ENCODE data around the gene TSPAN2. TPM values are rescaled to one million over a fixed set of nuclear protein-coding genes. Genes with fewer than 3 reads are reported as not detected.

TSPAN2 gene
- total and polyA plus RNA-seq, 9 of the 15 experiments (the other 6 are each of a cell fraction or from before 2014, with no cell fraction given): not detected

DNA sequence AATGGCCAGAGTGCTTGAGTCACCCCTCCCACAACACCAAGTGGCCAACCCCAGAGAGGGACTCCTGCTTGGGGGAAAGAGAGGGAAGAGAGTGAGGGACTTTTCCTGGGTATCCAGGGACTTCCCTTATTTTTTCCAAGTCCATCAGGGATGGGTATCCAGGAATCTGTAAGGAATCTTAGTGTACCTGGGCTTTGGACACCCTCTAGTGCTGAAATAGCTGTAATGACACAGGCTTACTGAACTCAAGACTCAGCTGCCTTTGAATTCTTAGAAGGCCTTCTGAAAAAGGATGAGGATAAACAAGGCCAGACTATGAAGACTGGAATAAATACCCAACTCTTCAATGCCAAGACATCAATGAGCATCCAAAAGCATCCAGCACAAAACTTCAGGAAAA lies 47.6 kb downstream of the TSPAN2 start (continued):
- peak in 1 of 2 experiments; percentile 41; a peak in 2 of 4 replicates for TF ChIP-seq RAD21 (CRISPR knock-in tag; conservative IDR thresholded peaks at IDR 0.05 in 1 of 2, IDR thresholded peaks at IDR 0.05 in 1 of 2)

DNA sequence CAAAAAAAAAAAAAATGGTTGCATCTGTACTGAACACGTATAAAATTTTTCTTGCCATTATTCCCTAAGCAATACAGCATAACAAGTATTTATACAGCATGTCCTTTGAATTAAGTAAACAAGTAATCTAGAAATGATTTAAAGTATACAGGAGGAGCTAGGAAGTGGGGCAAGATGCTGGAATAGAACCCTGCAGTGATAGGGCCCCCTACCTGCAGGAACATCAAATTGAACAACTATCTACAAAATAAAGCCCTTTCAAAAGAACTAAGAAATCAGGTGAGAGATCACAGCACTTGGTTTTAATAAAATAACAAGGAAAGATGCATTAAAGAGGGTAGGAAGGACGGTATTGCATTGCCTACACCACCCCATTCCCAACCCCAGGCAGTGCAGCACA lies 48.8 kb downstream of the TSPAN2 start:
- 2% methylated on average over 2 of the region's 2 CpGs for WGBS (ENCODE audit: insufficient coverage, low coverage, missing lambda C conversion rate)

More for the DNA sequence above, 48.8 kb downstream of the TSPAN2 start:
- Histone ChIP-seq H3K9me1 (ENCODE audit: control insufficient read depth, insufficient read depth, low read length) (no peaks in the 10 kb centered on the region), H2AFZ (ENCODE audit: low read depth, low read length) (no peak overlapping the region), H3K9me3 (replicated peaks; ENCODE audit: control insufficient read depth, insufficient read depth, low read depth, low read length) (no peaks in the 10 kb centered on the region), H3K36me3 (ENCODE audit: control insufficient read depth, insufficient read depth, low read length) (no peaks in the 10 kb centered on the region), H3K27ac (ENCODE audit: extremely low read depth, low read depth, low read length) (no peak overlapping the region), H3K27me3 (ENCODE audit: control insufficient read depth in 2 of 2, insufficient read depth in 2 of 2, low read length in 2 of 2) (no peaks in the 10 kb centered on the region), H3K4me3 (no peak overlapping the region), H4K20me1 (replicated peaks; ENCODE audit: control insufficient read depth, insufficient read depth, low read length) (no peaks in the 10 kb centered on the region), H3K79me2 (ENCODE audit: control insufficient read depth, insufficient read depth, low read length) (no peaks in the 10 kb centered on the region), H3K4me2 (ENCODE audit: insufficient read depth, low read length) (no peak overlapping the region), H3K9ac (ENCODE audit: insufficient read depth in 1 of 2, low read depth in 2 of 2, low read length in 2 of 2) (no peak overlapping the region), H3K4me1 (replicated peaks in 1 of 2; ENCODE audit: control insufficient read depth in 2 of 2, insufficient read depth in 2 of 2, low read length in 2 of 2) (no peaks in the 10 kb centered on the region)
- no peak for TF ChIP-seq MAZ (CRISPR knock-in tag; conservative IDR thresholded peaks at IDR 0.05 in 1 of 2, IDR thresholded peaks at IDR 0.05 in 1 of 2)
- TF ChIP-seq, protein P1, sequence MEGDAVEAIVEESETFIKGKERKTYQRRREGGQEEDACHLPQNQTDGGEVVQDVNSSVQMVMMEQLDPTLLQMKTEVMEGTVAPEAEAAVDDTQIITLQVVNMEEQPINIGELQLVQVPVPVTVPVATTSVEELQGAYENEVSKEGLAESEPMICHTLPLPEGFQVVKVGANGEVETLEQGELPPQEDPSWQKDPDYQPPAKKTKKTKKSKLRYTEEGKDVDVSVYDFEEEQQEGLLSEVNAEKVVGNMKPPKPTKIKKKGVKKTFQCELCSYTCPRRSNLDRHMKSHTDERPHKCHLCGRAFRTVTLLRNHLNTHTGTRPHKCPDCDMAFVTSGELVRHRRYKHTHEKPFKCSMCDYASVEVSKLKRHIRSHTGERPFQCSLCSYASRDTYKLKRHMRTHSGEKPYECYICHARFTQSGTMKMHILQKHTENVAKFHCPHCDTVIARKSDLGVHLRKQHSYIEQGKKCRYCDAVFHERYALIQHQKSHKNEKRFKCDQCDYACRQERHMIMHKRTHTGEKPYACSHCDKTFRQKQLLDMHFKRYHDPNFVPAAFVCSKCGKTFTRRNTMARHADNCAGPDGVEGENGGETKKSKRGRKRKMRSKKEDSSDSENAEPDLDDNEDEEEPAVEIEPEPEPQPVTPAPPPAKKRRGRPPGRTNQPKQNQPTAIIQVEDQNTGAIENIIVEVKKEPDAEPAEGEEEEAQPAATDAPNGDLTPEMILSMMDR (IDR thresholded peaks at IDR 0.05 in 2 of 3, conservative IDR thresholded peaks at IDR 0.05 in 1 of 3; ENCODE audit: insufficient read depth in 2 of 3, low read depth in 1 of 3, low read length in 3 of 3): peak in 1 of 3 experiments; percentile 25; a peak in 2 of 6 replicates
- TF ChIP-seq EZH2 (IDR thresholded peaks at IDR 0.05; ENCODE audit: borderline replicate concordance, low read depth, low read length): no peak
- TF ChIP-seq, protein P2, sequence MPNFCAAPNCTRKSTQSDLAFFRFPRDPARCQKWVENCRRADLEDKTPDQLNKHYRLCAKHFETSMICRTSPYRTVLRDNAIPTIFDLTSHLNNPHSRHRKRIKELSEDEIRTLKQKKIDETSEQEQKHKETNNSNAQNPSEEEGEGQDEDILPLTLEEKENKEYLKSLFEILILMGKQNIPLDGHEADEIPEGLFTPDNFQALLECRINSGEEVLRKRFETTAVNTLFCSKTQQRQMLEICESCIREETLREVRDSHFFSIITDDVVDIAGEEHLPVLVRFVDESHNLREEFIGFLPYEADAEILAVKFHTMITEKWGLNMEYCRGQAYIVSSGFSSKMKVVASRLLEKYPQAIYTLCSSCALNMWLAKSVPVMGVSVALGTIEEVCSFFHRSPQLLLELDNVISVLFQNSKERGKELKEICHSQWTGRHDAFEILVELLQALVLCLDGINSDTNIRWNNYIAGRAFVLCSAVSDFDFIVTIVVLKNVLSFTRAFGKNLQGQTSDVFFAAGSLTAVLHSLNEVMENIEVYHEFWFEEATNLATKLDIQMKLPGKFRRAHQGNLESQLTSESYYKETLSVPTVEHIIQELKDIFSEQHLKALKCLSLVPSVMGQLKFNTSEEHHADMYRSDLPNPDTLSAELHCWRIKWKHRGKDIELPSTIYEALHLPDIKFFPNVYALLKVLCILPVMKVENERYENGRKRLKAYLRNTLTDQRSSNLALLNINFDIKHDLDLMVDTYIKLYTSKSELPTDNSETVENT (CRISPR knock-in tag; IDR thresholded peaks at IDR 0.05): no peak
- no peak for TF ChIP-seq RB1 (IDR thresholded peaks at IDR 0.05; ENCODE audit: low read depth)
- no peak for TF ChIP-seq NCOR1 (IDR thresholded peaks at IDR 0.05)
- in situ Hi-C loops (cut with MboI) (no loop called here), intact Hi-C loops (cut with micrococcal nuclease) (no loop called here)
- ATAC-seq: no peak
- CTCF ChIA-PET (ENCODE audit: low intra/inter-chr PET ratio): interaction anchor here (0.7 to 1.2 kb wide), 2 partner anchors 20 to 61 kb away, joined by 3 to 5 read pairs; no protein-coding TSS in a partner anchor
- POLR2A ChIA-PET: no interaction called here
- peak in 1 of 4 experiments; percentile 7 for DNase-seq (ENCODE audit: extremely low read depth in 1 of 4, low spot score in 3 of 4)
- no peak for FAIRE-seq
- no TSS peak for BruUV-seq (replicated peaks)

Data from K562 (cell line).